ENCODE data around the gene ANKRD36B.
"Not testable (repeated sequence)": the region's sequence is repeated elsewhere in the genome, so short reads cannot be mapped to it uniquely, and the experiment has no call there.

The ANKRD36B gene

DNA sequence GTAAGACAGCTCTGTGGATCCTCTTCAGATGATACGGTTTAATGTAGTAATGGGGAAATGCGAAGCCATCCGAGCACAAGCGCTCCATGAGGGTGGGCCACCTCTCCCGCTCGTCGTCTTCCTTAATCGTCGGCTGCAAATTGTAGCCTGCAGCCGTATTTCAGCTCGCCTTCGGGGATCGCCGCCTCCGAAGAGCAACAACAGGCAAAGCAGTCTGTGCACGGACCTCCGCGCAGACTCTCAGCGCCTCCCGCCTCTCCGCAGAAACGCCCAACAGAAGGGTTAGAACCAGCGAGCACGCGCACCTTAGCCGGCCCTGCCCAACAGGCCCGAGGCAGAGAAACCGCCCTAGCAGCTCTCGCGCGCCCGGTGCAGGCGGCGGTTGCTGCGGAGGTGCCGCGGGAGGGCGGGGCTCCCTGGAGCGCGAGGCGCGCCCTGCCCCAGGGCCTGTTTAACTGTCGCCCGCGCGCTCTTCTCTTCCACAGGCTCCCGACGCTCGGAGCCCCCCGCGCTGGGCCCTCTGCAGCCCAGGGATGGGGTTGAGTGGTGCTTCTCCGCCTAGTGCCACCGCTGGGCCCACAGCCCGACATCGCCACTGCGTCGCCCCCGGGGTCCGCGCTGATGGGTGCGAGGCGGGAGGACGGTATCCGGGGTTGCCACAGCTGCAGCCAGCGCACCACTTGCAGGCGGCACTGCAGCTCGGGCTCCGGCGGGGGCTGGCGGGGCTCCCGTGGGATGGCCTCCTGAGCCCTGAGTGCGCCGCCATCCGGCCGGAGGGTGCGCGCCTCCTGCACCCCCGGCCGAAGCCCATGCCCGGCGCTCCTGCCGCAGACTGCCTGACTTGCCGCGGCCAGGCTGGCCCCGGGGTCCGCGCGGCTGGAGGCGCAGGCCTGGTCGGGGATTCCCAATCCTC is at the start of gene ANKRD36B:
Gene ANKRD36B, minus strand, starts transcription at position 280 of the 913 bp plus-strand sequence. Its CDS starts 192 bp downstream, at position 88.
- not testable (repeated sequence) for DNase-seq

- not testable (repeated sequence) for DNase-seq
These were observed 36.4 kb upstream of the ANKRD36B start for GRCh38 chr2:97626049-97626430.

- not testable (repeated sequence) for DNase-seq
These were observed 35.8 kb upstream of the ANKRD36B start for GRCh38 chr2:97625354-97626048.

- not testable (repeated sequence) for DNase-seq
These were observed 33.3 kb upstream of the ANKRD36B start for GRCh38 chr2:97622976-97623375.

GRCh38 chr2:97620492-97620891 is 30.8 kb upstream of the ANKRD36B start:
- not testable (repeated sequence) for DNase-seq

DNA sequence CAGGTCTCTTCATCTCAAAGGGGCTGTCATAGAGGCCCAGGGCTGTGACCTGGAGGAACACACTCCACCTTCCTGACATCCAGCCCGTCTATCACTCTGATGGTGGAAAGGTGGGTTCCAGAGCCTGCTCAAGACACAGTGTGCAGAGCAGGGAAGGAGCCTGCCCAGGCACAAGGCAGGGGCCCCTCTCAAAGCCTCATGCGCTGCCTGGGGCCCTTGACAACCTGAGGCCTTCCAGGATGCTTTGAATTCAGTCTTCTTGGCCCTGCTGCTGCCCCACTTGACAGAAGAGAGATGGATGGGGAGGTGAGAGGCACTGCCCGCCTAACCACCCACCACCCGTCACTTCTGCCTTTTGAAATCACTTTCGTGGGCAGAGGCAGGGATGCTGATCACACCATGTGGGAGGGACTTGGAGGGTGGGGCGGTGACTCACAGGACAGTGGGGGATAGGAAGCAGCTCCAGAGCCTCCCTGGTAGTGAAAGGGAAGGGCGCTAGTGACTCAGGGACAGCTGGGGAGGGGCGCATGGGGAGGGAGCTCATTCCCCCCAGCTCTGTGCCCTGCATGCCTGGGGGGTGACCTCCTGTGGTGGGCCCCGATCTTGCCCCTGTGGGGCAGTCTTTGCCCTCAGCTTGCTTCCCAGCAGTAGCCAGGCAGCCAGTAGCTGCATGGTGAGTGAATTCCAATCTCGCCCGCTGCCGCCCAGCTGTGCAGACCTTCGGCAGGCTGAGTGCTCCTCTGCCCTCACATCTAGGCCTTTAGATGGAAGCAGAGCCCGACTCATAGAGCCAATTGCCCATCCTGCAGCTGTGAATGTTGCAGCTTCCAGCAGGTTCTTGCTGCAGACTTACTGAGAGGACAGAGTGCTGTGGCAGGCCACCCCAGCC is 29.5 kb upstream of the ANKRD36B start:
- DNase-seq: not testable (repeated sequence)

DNA sequence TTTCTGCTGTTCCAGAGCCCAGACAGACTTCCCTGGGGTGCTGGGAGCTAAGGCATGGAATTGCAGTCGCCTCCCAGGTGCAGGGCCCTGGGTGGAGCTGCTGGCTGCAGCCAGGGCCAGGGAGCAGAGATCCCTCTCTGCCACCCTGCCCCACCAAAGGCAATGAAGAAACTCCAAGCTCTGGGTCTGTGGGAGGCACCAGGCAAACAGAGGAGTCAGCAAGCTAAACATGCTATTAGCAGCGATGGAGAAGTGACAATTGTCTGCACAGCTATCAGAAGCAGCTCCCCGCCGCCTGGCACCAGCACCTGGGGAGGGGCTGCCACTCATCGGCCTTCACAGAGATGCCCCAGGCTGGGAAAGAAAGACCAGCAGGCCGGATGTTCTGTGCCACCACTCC is 28.2 kb upstream of the ANKRD36B start:
- DNase-seq: no peak

DNA sequence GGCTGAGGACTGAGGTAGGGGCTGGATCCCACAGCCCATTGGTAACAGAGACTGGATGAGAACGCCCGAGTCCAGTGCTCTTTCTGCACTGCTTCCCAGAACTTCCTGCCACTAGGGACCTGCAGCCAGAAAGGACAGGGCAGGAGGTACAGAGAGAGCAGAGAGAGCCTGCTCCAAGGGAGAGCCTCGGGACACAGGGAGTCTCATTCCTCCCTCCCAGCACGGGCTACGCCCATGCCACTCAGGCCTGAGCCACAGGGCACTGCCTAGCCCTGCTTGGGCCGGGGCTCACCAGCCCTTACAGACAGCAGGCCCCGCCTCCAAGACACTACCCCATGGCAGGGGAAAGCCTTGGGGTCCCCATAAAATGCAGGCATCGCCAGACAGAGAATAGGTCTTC is 26.1 kb upstream of the ANKRD36B start:
- not testable (repeated sequence) for DNase-seq

DNA sequence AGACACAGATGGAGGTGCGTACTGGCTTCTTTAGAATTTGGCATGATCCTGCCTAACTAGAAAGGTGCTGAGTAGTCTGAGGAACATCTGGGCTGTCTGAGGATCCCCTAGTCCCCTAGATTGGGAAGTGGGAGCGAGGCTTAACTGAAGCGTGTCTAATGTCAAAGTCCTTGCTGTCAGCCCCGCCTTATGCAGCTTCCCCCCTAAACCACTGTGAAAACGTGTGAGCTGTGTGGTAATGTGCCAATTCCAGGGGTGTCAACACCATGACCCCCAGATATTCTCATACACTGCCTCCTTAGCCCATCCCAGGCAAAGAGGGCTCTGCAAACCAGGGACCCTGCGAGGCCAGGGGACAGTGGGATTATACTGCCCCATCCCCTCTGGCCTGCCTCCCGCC is 22.2 kb upstream of the ANKRD36B start:
- DNase-seq: not testable (repeated sequence)

DNA sequence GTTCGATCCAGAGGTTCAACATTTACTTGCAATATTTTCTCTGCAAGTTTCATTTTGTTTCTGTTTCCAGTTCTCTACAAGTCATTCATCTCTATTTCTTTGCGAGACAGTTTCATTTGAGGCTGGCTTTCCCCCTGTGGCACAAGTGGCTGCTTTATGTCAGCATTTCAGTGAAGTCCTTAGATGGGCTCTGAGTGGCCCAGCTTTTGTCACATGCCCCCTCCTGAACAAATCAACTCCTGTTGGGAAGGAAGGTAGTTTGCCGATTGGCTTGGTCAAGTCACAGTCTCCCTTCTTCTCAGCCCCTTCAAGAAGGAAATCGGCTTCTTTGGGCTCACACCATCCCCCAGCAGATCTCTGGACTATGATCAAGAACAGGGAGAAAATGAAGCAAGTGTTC is 19.1 kb upstream of the ANKRD36B start:
- not testable (repeated sequence) for DNase-seq

DNA sequence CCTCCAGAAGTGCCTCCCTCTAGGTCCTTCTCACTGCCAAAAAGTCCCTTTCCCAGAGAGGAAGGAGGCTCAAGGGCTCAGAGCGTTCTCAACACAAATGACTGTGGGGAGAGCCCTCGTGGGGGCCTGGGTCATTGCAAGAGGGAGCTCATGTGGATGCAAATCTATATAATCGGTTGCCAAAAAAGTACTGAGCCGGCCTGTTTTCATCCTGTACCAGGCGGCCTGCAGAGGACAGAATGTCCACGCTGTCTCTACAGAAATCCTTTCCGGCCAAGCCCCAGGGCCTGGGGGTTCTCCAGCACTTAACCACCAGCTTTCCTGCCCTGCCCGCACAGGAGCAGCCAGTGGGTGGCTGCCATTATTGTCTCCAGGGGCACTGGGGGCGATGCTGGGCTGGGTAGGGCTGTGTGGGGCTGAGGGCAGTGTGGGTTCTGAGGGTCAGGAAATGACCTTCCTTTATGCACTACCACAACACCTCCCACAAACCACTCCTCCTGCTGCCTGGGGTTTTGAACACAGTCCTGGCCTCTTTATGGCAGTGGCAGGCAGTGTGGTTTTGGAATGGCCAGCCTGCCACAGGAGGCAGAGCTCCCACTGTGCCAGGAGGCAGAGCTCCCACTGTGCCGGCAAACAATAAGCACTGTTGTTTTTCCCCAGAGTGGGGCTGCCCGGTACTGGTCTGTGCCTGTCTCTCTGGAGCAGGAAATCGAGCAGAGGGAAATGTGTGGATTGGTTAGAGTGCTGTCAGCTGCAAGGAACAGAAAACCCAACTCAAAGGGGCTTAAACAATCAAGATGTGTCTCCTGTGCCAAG is 16.1 kb upstream of the ANKRD36B start:
- DNase-seq: not testable (repeated sequence)

GRCh38 chr2:97605109-97605508 is 15.4 kb upstream of the ANKRD36B start:
- not testable (repeated sequence) for DNase-seq

- DNase-seq: not testable (repeated sequence)
These were observed 11.9 kb upstream of the ANKRD36B start for GRCh38 chr2:97601537-97601936.

- not testable (repeated sequence) for DNase-seq
These were observed 6.5 kb upstream of the ANKRD36B start for GRCh38 chr2:97596180-97596579.

DNA sequence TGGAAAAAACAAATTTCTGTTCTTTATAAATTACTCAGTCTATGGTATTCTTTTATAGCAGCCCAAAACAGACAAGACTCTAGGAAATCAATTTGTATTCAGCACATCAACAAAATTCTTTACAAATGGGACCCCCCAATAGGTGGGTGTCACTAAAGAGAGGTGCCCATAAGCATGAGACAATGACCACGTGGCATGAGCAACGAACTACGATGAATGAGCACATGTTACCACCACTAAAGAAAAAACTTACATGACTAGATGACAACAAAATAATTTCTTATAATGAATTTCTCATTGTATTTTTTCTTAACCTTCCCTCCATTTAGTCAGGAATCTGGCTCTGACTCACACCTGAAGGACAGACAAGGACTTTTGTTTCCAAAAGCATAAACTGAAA is 3.8 kb upstream of the ANKRD36B start:
- not testable (repeated sequence) for DNase-seq

DNA sequence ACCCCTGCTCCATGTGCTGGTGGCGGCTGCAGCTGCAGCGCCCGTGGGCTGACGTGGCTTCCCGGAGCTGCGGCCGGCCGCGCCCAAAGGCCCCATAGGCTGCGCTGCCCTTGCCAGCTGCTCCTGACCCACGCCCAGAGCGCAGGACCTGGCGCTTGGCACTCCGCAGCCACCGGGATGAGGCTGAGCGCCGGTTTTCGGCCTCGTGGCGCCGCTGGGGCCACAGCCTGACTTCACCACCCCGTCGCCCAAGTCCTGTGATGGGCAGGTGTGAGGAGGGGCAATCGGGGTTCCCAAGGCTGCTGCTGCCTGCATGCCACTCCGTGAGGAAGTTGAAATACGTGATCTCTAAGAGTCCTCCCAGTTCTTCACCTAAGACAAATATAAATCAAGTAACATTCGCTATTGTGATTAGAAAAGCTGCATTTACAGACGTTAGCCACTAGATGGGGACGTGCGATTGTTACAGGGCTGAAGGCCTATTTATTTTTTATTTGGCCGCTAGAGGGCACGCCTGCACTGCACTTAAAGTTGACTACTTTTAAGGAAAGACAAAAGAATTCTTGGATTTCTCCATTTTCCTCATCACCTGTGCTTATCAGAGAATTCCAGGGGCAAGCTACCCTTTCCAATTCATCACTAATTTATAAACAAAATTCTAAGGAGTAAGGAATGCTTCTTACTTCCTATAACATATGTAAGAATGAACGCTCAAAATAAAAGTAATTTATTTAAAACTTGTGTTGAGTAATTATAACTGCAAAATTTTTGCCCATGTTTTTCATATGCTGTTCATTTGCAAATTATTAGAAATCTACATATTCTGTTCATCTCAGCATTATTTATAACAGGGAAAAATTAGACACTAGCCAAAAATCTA is 1.1 kb upstream of the ANKRD36B start:
- DNase-seq: not testable (repeated sequence)

GRCh38 chr2:97589257-97589597 is 450 bp downstream of the ANKRD36B start:
- not testable (repeated sequence) for DNase-seq

- not testable (repeated sequence) for DNase-seq
These were observed 24.0 kb downstream of the ANKRD36B start for GRCh38 chr2:97565674-97566073.

DNA sequence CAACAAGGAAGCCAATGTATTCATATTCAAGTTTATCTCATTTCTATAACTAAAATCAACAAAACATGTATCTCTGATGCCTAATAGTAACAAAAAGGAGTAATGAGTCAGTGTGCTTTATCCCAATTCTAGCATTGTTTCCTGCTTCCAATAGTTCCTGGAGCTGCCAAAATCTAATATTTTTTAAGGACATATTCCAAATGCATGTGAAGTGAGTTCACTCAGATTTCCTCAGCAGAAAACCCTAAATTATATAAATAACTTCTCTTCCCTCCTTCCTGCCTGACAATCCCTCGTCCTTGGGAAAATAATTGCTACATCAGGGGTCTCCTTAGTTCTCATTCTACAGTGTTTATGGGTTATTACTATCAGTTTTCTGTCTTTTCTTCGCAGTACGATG is 37.3 kb downstream of the ANKRD36B start:
- not testable (repeated sequence) for DNase-seq

DNA sequence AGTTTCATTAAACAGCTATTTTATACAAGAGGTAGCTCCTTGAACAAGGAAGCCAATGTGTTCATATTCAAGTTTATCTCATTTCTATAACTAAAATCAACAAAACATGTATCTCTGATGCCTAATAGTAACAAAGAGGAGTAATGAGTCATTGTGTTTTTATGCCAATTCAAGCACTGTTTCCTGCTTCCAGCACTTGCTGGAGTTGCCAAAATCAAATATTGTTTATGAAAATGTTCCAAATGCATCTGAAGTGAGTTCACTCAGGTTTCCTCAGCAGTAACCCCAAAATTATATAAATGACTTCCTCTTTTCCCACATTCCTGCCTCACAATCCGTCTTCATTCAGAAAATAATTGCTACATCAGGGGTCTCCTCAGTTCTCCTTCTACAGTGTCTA is 39.2 kb downstream of the ANKRD36B start:
- not testable (repeated sequence) for DNase-seq

- not testable (repeated sequence) for DNase-seq
These were observed 40.6 kb downstream of the ANKRD36B start for GRCh38 chr2:97549058-97549457.

Data from NCI-H1105 (cell line).